Measurements from ENCODE around the gene AASDHPPT. TPM values are rescaled to one million over a fixed set of nuclear protein-coding genes. Genes with fewer than 3 reads are reported as not detected.

Gene AASDHPPT
- total and polyA plus RNA-seq, 4 donors, result 13.1 to 29.9 (median 21.6) TPM

GRCh38 chr11:106098893-106099553 is 21.6 kb downstream of the AASDHPPT start:
- Histone ChIP-seq H3K4me3 (ENCODE audit: low read depth in 1 of 3, low read length in 3 of 3) (no peak overlapping the region), H3K9me3 (ENCODE audit: control insufficient read depth in 4 of 4, low read length in 3 of 4) (no peaks in the 10 kb centered on the region), H3K27me3 (ENCODE audit: control insufficient read depth in 4 of 4, insufficient read depth in 4 of 4, low read length in 3 of 4) (no peaks in the 10 kb centered on the region), H3K4me1 (ENCODE audit: control insufficient read depth in 4 of 4, insufficient read depth in 4 of 4, low read length in 3 of 4) (no peaks in the 10 kb centered on the region), H3K27ac (ENCODE audit: low read depth in 1 of 2, low read length in 2 of 2) (no peak overlapping the region), H3K36me3 (ENCODE audit: control insufficient read depth in 4 of 4, insufficient read depth in 3 of 4, low read depth in 1 of 4, low read length in 3 of 4) (peaks cover 3 to 31% (median 26%) of the 10 kb centered on the region in 4 donors), H3K9ac (ENCODE audit: low read depth in 1 of 2, low read length in 2 of 2) (no peak overlapping the region)
- no peak for DNase-seq (ENCODE audit: low spot score)
- TF ChIP-seq FOXA1 (IDR thresholded peaks at IDR 0.05), result no peak
- TF ChIP-seq ATF3 (IDR thresholded peaks at IDR 0.05), result no peak
- no peak for TF ChIP-seq TAF1 (conservative IDR thresholded peaks at IDR 0.05)
- no peak for TF ChIP-seq NR2F2 (IDR thresholded peaks at IDR 0.05)
- TF ChIP-seq FOXA2 (IDR thresholded peaks at IDR 0.05), result no peak
- no peak for TF ChIP-seq SP1 (IDR thresholded peaks at IDR 0.05)
- TF ChIP-seq YY1 (IDR thresholded peaks at IDR 0.05), result no peak
- WGBS, result 88% methylated on average over 1 of the region's 1 CpG

GRCh38 chr11:106101370-106101769 is 23.9 kb downstream of the AASDHPPT start:
- 65% methylated on average over 3 of the region's 3 CpGs for WGBS

More at GRCh38 chr11:106101370-106101769, 23.9 kb downstream of the AASDHPPT start:
- peaks cover 0 to 20% (median 17%) of the 10 kb centered on the region in 4 donors for H3K36me3 ChIP-seq (ENCODE audit: control insufficient read depth in 4 of 4, insufficient read depth in 3 of 4, low read depth in 1 of 4, low read length in 3 of 4)
- DNase-seq (ENCODE audit: low spot score), result no peak
- no peaks in the 10 kb centered on the region for H3K4me1 ChIP-seq (ENCODE audit: control insufficient read depth in 4 of 4, insufficient read depth in 4 of 4, low read length in 3 of 4)
- H3K4me3 ChIP-seq (ENCODE audit: low read depth in 1 of 3, low read length in 3 of 3), result no peak overlapping the region
- no peaks in the 10 kb centered on the region for H3K9me3 ChIP-seq (ENCODE audit: control insufficient read depth in 4 of 4, low read length in 3 of 4)
- no peak for TF ChIP-seq HNF4A (conservative IDR thresholded peaks at IDR 0.05)
- TF ChIP-seq MAX (IDR thresholded peaks at IDR 0.05), result no peak
- no peak for TF ChIP-seq EGR1 (IDR thresholded peaks at IDR 0.05; ENCODE audit: low read depth in 2 of 2)
- no peak for TF ChIP-seq GABPA (IDR thresholded peaks at IDR 0.05 in 1 of 2, conservative IDR thresholded peaks at IDR 0.05 in 1 of 2)
- TF ChIP-seq FOXA2 (IDR thresholded peaks at IDR 0.05), result no peak
- no peak for TF ChIP-seq RXRA (IDR thresholded peaks at IDR 0.05)
- no peak for TF ChIP-seq JUND (IDR thresholded peaks at IDR 0.05)
- no peak for TF ChIP-seq REST (IDR thresholded peaks at IDR 0.05)
- no peaks in the 10 kb centered on the region for H3K27me3 ChIP-seq (ENCODE audit: control insufficient read depth in 4 of 4, insufficient read depth in 4 of 4, low read length in 3 of 4)
- no peak overlapping the region for H3K9ac ChIP-seq (ENCODE audit: low read depth in 1 of 2, low read length in 2 of 2)
- no peak overlapping the region for H3K27ac ChIP-seq (ENCODE audit: low read depth in 1 of 2, low read length in 2 of 2)
